Esophagus muscularis mucosa (tissue), 4 donors: Measurements from ENCODE around the gene BRF1.

Experiments used
- CTCF ChIP-seq, 3 experiments: fragments of 200-600 bp in 2 of 3; fragments of 450-650 bp in 1 of 3; sonication (generic) in 2 of 3; IDR thresholded peaks; one replicate each; pipeline ENCODE4 v1.5.1; 2017 to 2019; ENCODE audit warnings: antibody characterized with exemption in 3 of 3, mild to moderate bottlenecking in 2 of 3, moderate library complexity in 1 of 3
- EP300 ChIP-seq: sonication (generic); formaldehyde crosslinking; IDR thresholded peaks from one replicate; pipeline ENCODE4 v1.6.1; 2017; ENCODE audit warnings: antibody characterized with exemption
- POLR2A ChIP-seq: fragments of 450-650 bp; IDR thresholded peaks from one replicate; pipeline ENCODE4 v1.6.1; 2017; ENCODE audit warnings: antibody characterized with exemption, moderate library complexity, mild to moderate bottlenecking, low read depth

- no peak for TF ChIP-seq CTCF (IDR thresholded peaks at IDR 0.05)
- TF ChIP-seq EP300 = no peak
- TF ChIP-seq POLR2A = no peak
These were observed 118.3 kb downstream of the BRF1 start for GRCh38 chr14:105182296-105183020.
